Cerebellar cortex (tissue), 1 donor: ENCODE results near the gene ARCN1.
A peak's percentile ranks its signal among the peaks of the same experiment; 100 is the strongest.

ENCODE experiments used
- DNase-seq: peaks from one replicate; pipeline ENCODE4 v3.0.0-alpha.2; 2015; ENCODE audit warnings: low spot score

The ARCN1 gene

DNA sequence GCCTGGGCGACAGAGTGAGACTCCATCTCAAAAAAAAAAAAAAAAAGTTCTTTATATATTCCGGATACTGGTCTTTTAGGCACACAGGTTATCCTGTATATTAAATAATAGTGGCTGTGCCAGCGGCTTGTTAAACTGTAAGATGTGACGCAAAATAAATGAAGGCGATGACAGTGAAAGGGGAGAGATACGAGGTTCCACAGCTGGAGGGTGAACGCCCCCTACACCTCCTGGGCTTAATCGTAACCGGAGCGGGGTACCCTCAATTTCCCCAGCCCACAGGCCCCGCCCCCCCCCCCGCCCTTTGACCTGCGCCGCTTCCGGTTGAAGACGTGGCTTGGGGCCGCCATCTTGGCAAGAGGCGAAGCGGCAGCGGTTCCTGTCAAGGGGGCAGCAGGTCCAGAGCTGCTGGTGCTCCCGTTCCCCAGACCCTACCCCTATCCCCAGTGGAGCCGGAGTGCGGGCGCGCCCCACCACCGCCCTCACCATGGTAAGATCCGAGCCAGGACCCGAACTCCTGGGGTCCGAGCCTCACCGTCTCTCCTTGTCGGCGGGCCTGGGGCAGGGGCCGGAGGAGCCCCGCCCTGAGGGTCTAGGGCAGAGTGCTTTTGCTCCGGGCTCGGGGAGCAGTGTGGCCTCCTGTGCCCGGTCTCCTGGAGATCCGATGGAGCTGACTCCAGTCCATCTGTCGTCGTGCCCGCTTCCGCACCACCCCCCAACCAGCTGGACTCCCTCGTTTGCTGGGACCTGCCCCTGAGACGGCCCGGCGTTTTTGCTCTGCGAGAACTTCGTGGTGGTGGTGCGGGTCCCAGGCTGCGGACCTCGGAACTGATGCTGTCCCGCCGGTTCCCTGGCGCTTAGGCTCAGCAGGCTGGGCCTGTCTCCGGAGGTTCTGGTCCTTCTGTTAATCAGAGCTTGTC lies at the start of gene ARCN1:
Gene ARCN1 (plus strand): TSS at position 349 of the 920 bp plus-strand sequence. CDS start 139 bp downstream, at position 488.
- DNase-seq, result peak; percentile 75

DNA sequence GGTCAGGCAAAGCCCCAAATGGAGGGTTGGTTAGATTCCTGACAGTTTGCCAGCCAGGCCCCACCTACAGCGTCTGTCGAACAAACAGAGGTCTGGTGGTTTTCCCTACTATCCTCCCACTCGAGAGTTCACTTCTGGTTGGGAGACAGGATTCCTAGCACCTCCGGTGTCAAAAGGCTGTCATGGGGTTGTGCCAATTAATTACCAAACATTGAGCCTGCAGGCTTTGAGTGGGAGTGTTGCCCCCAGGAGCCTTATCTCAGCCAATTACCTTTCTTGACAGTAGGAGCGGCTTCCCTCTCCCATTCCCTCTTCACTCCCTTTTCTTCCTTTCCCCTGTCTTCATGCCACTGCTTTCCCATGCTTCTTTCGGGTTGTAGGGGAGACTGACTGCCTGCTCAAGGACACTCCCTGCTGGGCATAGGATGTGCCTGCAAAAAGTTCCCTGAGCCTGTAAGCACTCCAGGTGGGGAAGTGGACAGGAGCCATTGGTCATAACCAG lies 49.6 kb upstream of the ARCN1 start:
- peak; percentile 53 for DNase-seq

GRCh38 chr11:118524356-118524755 lies 47.9 kb upstream of the ARCN1 start:
- DNase-seq, result no peak

- no peak for DNase-seq
Observed at GRCh38 chr11:118524757-118525470, 47.3 kb upstream of the ARCN1 start.

- no peak for DNase-seq
Observed at GRCh38 chr11:118526688-118527087, 45.5 kb upstream of the ARCN1 start.

GRCh38 chr11:118527109-118527508 lies 45.1 kb upstream of the ARCN1 start, which contains the start of gene TTC36:
TTC36 (plus strand) TSS chr11:118527474; CDS start chr11:118527495, 21 bp downstream.
- no peak for DNase-seq

DNA sequence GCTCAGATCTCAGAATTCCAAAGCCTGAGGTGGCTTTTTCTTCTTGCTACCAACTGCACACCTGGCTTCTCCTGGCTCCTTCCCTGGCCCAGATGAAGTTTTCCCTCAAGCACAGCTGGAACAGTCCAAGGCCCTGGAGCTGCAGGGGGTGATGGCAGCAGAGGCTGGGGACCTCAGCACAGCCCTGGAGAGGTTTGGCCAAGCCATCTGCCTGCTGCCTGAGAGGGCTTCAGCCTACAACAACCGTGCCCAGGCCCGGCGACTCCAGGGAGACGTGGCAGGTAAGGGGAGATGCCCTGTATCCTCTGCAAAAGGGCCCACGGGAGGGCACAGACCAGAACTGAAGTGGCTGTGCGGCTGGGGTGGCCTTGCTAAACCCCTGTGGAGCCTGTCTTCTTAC lies 43.7 kb upstream of the ARCN1 start:
- no peak for DNase-seq

- DNase-seq, result no peak
Observed at GRCh38 chr11:118529584-118530175, 42.5 kb upstream of the ARCN1 start.

GRCh38 chr11:118530180-118530682 lies 42.0 kb upstream of the ARCN1 start:
- peak; percentile 71 for DNase-seq

DNA sequence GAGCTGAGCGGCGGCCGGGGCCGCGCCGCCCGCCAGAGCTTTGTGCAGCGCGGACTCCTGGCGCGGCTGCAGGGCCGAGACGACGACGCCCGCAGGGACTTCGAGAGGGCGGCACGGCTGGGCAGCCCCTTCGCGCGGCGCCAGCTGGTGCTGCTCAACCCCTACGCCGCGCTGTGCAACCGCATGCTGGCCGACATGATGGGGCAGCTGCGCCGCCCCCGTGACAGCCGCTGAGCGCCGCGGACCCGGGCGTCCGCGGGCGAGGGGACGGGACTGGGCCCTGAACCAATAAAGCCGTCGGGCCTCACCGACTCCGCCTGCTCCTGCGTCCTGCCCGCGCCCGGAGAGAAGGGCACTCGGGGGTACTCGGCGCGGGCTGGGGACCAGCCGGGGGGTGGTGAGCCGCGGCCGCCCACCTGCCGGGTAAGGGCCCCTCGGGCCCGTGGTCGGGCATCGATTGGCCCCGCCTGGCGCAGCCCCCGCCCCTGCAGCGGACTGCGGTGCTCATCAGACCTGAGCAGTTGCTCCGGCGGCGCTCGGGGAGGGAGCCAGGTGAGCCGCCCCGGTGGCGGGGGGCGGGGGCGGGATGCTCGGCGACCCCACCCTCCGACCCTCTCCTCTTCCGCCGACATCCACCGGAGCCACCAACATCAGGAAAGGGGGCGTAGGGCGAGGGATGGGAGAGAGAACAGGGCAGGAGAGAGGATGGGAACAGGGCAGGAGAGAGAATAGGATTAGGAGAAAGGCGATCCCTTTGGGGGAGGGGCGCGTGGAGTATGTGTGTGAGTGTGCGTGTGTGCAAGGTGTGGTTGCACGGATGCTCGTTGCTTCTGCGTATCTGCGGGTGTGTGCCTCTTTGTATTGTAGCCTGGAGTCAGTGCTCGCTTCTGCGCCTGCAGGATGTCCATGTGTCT lies 41.3 kb upstream of the ARCN1 start, which contains the start of gene TMEM25:
Gene TMEM25 (plus strand): TSS at position 510 of the 914 bp plus-strand sequence. CDS start 610 bp downstream, outside the sequence.
- DNase-seq, result peak; percentile 61

DNA sequence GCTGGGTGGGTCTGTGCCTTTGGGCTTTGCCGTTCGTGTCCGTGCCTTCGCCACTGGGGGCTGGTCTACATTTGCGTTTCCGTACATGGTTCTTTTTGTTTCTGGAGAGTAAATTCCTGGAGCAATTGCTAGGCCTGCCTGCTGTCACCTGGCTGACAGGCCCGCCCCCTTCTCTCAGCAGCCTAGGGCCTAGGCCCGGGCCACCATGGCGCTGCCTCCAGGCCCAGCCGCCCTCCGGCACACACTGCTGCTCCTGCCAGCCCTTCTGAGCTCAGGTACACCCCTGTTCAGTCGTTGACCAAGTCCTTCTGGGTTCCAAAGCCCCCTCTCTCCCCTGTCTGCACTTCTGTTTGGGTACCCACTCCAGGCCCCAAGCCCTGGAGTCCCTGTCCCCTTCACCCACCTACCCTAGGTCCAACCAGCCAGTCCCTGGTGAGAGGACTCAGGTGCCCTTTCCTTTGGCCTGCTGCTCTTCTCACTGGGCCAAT lies 40.6 kb upstream of the ARCN1 start:
- no peak for DNase-seq

DNA sequence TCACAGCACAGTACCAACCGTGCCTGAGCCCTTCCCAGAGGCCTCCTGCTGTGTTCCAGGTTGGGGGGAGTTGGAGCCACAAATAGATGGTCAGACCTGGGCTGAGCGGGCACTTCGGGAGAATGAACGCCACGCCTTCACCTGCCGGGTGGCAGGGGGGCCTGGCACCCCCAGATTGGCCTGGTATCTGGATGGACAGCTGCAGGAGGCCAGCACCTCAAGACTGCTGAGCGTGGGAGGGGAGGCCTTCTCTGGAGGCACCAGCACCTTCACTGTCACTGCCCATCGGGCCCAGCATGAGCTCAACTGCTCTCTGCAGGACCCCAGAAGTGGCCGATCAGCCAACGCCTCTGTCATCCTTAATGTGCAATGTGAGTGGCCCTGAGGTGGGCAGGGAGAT lies 40.1 kb upstream of the ARCN1 start:
- DNase-seq, result no peak

GRCh38 chr11:118532852-118533768 lies 39.1 kb upstream of the ARCN1 start:
- DNase-seq, result no peak

- peak; percentile 39 for DNase-seq
Observed at GRCh38 chr11:118533769-118534729, 38.2 kb upstream of the ARCN1 start.

- no peak for DNase-seq
Observed at GRCh38 chr11:118535261-118535660, 36.9 kb upstream of the ARCN1 start.

GRCh38 chr11:118536726-118537125 lies 35.5 kb upstream of the ARCN1 start:
- no peak for DNase-seq

DNA sequence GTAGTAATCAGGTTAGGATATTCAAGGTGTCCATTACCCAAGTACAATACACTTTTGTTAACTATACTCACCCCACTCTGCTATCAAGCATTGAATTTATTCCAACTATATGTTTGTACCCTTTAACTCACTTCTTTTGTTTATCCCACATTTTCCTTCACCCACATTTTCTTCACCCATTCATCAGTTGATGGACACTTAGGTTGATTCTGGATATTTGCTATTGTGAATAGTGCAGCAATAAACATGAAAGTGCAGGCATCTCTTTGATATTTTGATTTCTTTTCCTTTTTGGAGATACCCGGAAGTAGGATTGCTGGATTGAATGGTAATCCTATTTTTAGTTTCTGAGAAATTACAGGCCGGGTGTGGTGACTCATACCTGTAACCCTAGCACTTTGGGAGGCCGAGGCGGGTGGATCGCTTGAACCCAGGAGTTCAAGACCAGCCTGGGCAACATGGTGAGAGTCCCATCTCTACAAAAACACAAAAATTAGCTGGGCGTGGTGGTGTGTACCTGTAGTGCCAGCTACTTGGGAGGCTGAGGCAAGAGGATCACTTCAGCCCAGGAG lies 34.7 kb upstream of the ARCN1 start:
- no peak for DNase-seq

DNA sequence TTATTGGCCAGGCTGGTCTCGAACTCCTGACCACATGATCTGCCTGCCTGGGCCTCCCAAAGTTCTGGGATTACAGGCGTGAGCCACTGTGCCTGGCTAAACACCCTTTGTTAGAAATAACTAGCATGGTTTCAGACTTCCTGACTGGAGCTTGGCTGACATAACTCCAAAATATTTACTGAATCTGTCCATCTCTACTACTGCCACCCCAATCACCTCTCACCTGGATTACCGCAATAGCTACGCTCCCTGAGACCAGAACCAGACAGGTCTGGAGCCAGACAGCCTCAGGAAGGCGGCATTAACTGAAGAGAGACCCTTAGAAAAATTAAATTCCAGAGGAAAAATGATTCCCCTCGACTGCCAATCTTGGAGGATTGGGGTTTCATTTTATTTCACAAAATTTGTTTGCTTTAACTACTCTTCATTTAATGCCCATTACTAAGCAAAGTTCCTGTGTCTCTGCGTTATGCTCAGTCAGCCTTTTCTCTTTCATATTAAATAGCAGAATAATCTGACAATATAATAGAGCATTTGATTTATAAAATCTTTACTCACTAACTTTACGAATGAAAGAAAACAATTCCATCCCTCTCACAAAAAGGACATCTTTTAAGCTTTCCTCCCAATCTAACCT lies 28.1 kb upstream of the ARCN1 start:
- no peak for DNase-seq
